NT2/D1 (cell line): ENCODE measurements around the gene INA.

Source experiments
- DNase-seq: peaks from one replicate; pipeline ENCODE4 v3.0.0-alpha.2; 2011; ENCODE audit warnings: low read depth, low spot score
- H3K27me3 ChIP-seq: 2 replicates; pipeline ENCODE4 v1.6.0; 2011; ENCODE audit warnings: mild to moderate bottlenecking; ENCODE audit not compliant: insufficient read length, insufficient read depth
- H3K36me3 ChIP-seq: 2 replicates; pipeline ENCODE4 v1.6.1; 2011; ENCODE audit warnings: mild to moderate bottlenecking, low read length, mixed read lengths; ENCODE audit not compliant: insufficient read depth, insufficient read length
- H3K4me1 ChIP-seq: 2 replicates; pipeline ENCODE4 v1.5.1; 2011; ENCODE audit not compliant: insufficient read depth, insufficient read length
- H3K4me3 ChIP-seq: 2 replicates; pipeline ENCODE4 v1.5.1; 2011; ENCODE audit warnings: low read depth; ENCODE audit not compliant: insufficient read length
- H3K9ac ChIP-seq: 2 replicates; pipeline ENCODE4 v1.6.0; 2011; ENCODE audit warnings: low read depth; ENCODE audit not compliant: insufficient read length
- H3K9me3 ChIP-seq: 2 replicates; pipeline ENCODE4 v1.5.1; 2011; ENCODE audit warnings: mild to moderate bottlenecking, low read length; ENCODE audit not compliant: insufficient read depth
- SUZ12 ChIP-seq: IDR thresholded peaks from 2 replicates; pipeline ENCODE4 v1.6.1; 2011; ENCODE audit not compliant: insufficient read length, insufficient read depth; ENCODE audit errors: extremely low read depth
- YY1 ChIP-seq: IDR thresholded peaks from 2 replicates; pipeline ENCODE4 v1.6.1; 2011; ENCODE audit not compliant: insufficient read length, insufficient read depth
- ZNF274 ChIP-seq: IDR thresholded peaks from 2 replicates; pipeline ENCODE4 v1.6.1; 2011; ENCODE audit warnings: mild to moderate bottlenecking, low read depth, low read length

The INA gene

DNA sequence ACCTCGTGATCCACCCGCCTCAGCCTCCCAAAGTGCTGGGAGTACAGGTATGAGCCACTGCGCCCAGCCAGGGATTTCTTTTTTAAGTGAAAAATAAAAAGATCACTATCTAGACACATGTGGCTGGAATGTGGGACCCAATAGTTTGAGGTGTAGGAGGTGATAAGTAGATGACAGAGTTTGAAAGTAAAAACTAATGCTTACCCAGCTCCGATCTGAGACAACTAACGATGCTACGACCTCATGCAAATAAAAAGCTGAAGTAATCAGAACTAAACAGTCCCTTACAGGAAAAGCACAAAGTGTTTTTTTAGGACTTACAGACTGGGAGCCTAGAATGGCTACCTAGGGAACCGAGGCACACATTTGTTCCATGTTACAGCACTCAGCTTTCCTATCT, 51.0 kb downstream of the INA start:
- no peaks in the 10 kb centered on the region for H3K9me3 ChIP-seq
- TF ChIP-seq SUZ12: no peak
- TF ChIP-seq ZNF274: no peak
- no peak for TF ChIP-seq YY1
- H3K9ac ChIP-seq: no peak overlapping the region
- H3K4me1 ChIP-seq: no peaks in the 10 kb centered on the region
- no peaks in the 10 kb centered on the region for H3K27me3 ChIP-seq
- no peak overlapping the region for H3K4me3 ChIP-seq
- DNase-seq: no peak
- peaks cover 48% of the 10 kb centered on the region for H3K36me3 ChIP-seq

DNA sequence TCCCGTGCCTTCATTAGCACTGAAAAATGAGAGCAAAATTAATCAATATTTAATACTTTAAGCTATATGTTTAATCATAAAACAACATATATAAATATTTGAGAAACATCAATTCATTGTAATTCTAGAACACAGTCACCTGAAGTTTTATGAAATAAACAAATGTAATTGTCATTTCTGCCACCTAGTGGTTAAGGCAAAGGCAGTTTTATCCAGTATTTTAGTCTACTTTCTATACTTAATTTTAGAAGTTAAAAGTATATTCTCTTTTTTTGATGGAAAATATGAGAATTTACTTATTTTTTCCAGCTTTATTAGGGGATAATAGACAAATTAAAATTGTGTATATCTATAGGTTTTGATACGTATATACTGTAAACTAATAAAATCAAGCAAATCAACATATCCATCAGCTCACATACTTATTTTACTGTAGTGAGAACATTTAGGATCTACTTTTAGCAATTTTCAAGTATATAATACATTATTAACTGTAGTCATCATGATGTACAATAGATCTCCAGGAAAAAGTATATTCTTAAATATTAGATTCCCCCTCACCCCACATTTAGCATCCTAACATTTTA, 57.1 kb downstream of the INA start:
- no peak overlapping the region for H3K4me3 ChIP-seq
- H3K9ac ChIP-seq: no peak overlapping the region
- TF ChIP-seq YY1: no peak
- no peak for TF ChIP-seq SUZ12
- TF ChIP-seq ZNF274: no peak
- DNase-seq: no peak
- H3K4me1 ChIP-seq: no peaks in the 10 kb centered on the region
- H3K9me3 ChIP-seq: no peaks in the 10 kb centered on the region
- peaks cover 52% of the 10 kb centered on the region for H3K36me3 ChIP-seq
- no peaks in the 10 kb centered on the region for H3K27me3 ChIP-seq

DNA sequence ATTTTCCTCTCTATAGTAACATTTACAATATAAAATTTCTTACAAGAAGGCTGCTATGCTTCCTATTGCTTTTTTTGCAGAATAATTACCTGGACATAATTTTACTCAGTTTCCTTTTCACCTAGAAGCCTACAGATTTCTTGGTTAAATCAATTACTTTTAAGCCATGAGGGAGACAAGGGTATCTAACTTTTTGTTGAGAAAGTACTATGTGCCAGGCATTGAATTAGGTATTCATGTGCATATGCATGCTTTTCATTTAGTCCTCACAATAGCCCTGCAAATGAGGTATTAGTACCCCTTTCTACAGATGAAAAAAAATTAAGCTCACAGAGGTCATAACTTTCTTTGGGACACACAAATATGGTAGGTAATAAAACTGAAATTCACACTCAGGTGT, 57.6 kb downstream of the INA start:
- Histone ChIP-seq H3K36me3 (peaks cover 54% of the 10 kb centered on the region), H3K9ac (no peak overlapping the region), H3K9me3 (no peaks in the 10 kb centered on the region), H3K27me3 (no peaks in the 10 kb centered on the region), H3K4me1 (no peaks in the 10 kb centered on the region), H3K4me3 (no peak overlapping the region)
- TF ChIP-seq SUZ12: no peak
- DNase-seq: no peak

DNA sequence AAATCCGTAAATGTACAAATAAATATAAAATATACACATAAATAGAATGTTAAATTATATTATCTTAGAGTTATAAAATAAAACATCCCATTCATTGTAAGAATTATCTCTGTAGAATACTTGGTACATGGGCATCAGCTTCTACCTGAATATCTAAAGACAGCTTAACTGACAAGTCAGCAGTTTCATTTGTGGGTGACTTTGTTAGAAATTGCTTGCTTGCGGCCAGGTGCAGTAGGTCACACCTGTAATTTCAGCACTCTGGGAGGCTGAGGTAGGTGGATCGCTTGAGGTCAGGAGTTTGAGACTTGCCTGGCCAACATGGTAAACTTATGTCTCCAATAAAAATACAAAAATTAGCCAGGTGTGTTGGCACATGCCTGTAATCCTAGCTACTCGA, 59.4 kb downstream of the INA start:
- Histone ChIP-seq H3K9me3 (no peaks in the 10 kb centered on the region), H3K27me3 (no peaks in the 10 kb centered on the region), H3K4me1 (no peaks in the 10 kb centered on the region), H3K9ac (no peak overlapping the region), H3K4me3 (no peak overlapping the region), H3K36me3 (peaks cover 50% of the 10 kb centered on the region)
- no peak for DNase-seq
- TF ChIP-seq ZNF274: no peak
- TF ChIP-seq YY1: no peak
- TF ChIP-seq SUZ12: no peak
